Upper lobe of left lung (tissue), 4 donors: ENCODE data around the gene RIPPLY3.

Experiments used
- CTCF ChIP-seq, 6 experiments: fragments of 450-650 bp in 4 of 6; fragments of 200-600 bp in 2 of 6; sonication (generic) in 2 of 6; IDR thresholded peaks; one replicate each; pipeline ENCODE4 v1.5.1; 2016 to 2019; ENCODE audit warnings: antibody characterized with exemption in 6 of 6
- EP300 ChIP-seq, 4 donors: sonication (generic); formaldehyde crosslinking; IDR thresholded peaks; one replicate each; pipeline ENCODE4 v1.5.1; 2017; ENCODE audit warnings: antibody characterized with exemption in 4 of 4, control low read depth in 2 of 4
- POLR2A ChIP-seq, 4 donors: fragments of 450-650 bp; IDR thresholded peaks; one replicate each; pipeline ENCODE4 v1.5.1; 2016 to 2017; ENCODE audit warnings: antibody characterized with exemption in 4 of 4, mild to moderate bottlenecking in 2 of 4
- POLR2AphosphoS5 ChIP-seq, 2 donors: sonication (generic); formaldehyde crosslinking; IDR thresholded peaks; one replicate each; pipeline ENCODE4 v1.5.1; 2017; ENCODE audit warnings: antibody characterized with exemption in 2 of 2

- TF ChIP-seq CTCF (IDR thresholded peaks at IDR 0.05) (no peak), POLR2A (IDR thresholded peaks at IDR 0.05) (no peak), POLR2AphosphoS5 (IDR thresholded peaks at IDR 0.05) (no peak), EP300 (IDR thresholded peaks at IDR 0.05) (no peak)
These were observed 51.8 kb downstream of the RIPPLY3 start for GRCh38 chr21:37058261-37058660.
